Measurements from ENCODE around the gene DDX31.

DDX31 gene

DNA sequence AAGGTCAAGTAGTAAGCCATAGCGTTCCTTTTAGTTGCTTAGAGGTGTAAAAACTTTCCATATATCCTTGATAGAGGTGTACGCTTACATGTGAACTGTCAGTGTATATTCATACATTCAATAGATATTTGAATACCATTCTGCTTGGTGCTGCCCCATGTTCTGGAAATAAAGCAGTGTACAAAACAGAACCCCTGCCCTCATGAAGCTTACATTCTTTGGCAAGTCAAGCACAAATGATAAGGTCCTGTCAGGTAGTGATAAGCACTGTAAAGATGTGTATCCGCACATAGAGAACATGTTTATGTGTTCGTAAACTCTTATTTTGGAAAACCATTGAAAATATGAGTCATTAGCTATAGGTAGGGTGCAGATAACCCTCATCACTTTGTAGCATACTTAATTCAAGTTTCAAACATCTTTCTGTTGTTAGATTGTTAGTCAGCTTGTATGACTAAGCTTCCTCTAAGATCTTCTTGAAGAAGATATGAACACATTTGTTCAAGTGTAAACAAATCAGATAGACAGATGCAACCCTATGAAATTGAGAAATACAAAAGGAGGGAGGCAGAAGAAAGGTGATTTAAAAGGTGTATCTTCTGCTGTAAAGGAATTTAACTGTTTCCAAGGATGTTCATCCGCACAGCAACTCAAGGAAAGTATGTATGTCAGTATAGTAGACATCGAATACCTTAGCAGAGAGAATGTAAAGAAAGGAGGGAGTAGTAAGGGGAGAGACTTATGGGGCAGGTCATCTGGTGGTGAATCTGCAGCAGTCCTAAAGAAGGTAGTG lies 2.0 kb upstream of the DDX31 start:
- DNase-seq = no peak

DNA sequence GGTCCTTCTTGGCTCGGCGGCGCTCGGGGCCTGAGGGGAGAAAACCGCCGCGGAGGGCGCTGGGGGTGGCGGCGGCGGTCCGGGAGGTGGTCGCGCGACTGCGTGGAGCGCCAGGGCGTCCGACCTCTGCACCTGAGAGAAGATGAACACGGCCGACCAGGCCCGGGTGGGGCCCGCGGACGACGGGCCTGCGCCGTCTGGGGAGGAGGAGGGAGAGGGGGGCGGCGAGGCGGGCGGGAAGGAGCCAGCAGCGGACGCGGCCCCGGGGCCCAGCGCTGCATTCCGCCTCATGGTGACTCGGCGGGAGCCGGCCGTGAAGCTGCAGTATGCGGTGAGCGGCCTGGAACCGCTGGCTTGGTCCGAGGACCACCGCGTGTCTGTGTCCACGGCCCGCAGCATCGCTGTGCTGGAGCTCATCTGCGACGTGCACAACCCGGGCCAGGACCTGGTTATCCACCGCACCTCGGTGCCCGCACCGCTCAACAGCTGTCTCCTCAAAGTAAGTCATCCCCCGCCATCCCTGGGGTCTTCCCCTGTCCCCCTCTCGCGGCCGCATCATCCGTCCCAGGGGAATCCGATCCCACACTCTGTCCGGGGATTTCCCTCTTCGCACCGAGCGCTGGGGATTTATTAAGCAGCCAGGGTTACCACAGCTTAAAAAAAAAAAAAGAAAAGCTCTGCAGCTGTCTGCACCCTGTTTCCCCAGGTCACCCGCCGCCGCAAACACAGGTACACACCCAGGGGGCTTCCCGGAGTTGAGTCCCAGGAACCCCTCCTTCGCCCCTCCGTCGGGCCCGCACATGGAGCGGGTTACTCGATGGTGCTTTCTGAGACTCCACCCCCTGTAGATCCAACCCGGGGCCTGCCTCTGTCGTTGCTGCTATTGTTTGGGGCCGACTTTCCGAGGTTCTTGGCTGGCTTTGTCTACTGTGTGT lies 941 bp upstream of the DDX31 start, which contains the start of gene GTF3C4:
GTF3C4 (plus strand) TSS at position 8 of the 935 bp plus-strand sequence; CDS start at position 143, 135 bp downstream.
- DNase-seq = peak; percentile 23

DNA sequence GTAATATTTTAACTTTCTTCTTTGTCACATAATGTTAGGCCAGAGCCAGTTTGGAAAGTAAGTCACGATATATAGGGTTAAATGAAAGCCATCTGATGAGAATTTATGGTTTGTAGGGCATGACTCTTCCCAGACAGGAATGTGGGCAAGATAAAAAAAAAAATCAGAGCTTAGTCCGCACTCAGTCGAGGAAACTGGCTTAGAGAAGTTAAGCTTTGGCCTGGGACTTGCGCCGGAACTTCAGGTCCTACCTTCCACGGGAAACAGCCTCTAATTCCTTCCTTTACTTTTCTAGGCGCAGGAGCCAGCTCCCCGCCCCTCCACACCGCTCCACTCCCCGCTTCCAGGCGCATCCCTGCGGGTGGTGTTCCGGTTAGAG lies 475 bp downstream of the DDX31 start:
- DNase-seq = no peak

DNA sequence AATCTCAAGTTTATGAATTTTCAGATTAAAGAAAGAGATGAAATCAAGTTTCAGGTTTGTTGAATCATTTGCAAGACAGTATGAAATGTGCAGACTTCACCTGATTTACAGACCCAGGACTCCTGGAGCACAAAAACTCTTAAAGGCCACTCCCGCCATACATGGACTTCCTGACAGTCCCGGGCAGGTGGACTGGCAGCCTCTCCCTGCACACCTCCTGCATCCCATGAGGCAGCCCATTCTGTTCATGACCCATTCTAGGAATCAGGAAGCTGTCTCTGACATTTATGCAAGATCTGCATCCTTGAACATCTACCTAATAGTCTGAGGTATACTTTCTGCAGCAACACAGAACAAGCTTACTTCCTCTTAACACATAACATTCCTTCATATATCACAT lies 5.9 kb downstream of the DDX31 start:
- no peak for DNase-seq

DNA sequence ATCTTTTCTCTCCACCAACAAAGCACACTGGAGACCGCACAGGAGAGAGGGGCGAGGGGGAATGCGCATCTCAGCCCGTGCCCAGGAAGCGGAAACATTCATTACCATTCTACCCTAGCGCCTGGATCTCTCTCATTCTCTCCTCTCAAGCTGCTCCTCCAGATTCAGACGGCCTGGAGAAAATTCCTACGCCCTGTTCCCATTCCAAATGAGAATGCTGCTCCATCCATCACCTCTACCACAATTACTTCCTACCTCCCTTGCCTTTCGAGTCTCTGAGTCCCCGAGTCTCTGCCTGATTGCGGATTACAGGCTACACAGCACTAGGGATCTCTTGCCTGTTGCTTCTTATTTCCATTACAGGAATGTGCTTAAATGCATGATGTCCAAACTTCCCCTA lies 6.7 kb downstream of the DDX31 start:
- DNase-seq = peak; percentile 24

DNA sequence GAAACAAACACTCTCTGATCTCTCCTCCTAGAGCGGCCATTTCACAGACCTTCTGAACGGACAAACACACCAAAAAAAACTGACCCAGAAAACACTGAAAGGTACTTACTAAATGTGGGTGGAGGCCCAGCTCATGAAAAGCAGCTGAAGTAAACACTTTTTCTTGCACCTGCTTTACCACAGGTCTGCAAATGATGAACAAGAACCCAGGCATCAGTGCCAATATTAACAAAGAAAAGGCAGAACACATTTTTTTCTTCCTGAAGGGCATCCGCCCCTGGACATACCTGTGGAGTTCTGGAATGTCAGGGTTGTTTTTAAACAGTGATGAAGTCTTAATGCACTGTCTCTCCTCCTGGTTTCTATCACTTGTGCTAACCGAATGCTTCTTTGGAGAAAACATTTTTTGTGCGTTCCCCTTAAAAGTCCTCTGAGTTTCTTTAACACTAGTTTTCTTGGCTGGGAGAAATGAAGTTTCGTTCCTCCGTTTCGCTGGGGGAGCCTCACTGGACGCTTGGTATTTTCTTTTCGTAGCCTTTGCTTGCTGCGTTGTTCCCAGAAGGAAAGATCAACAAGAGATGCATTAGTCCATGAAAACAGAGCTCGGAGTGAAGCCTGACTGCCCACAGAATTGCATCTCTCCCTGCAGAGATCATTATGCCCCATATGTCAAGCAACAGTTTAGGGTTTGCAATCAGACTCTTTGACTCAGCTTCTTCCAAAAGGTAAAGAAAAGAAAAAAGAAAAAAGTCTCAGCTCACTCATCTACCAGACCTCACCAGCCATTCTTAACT lies 7.4 kb downstream of the DDX31 start:
- DNase-seq = no peak

DNA sequence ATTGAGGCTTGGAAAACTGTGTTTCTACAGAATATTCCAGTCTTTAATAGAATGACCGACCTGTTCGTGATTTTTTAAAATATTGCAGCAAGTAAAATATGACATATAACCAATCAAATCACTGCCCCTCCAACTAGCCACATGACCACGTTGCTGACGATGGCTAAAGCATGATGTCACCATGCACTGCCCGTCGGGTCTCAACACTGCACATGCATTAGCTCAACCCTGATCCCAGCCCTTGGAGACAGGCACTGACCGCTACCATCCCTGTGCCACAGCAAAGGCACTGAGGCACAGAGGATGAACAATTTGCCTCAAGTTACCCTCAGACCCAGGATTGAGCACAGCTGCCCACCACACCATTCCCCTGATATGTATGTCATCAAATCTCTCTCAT lies 13.5 kb downstream of the DDX31 start:
- no peak for DNase-seq

DNA sequence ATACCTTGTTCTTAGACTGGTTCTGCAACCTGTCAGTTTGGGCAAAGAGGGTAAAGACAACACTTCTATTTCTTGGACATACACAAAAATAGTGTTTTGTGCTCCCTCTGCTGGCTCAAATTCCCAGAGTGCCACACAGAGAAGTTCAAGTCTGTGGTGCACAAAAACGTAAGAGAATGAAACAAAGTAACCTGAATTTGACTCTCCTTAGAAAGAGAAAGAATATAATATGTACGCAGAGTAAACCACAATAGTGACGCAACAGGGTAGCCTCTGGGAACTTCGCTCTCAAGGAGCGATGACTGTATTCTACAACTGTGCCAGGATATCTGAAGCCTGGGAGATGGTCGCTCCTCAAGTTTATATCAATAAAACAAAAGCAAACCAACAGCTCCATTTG lies 18.5 kb downstream of the DDX31 start:
- no peak for DNase-seq

DNA sequence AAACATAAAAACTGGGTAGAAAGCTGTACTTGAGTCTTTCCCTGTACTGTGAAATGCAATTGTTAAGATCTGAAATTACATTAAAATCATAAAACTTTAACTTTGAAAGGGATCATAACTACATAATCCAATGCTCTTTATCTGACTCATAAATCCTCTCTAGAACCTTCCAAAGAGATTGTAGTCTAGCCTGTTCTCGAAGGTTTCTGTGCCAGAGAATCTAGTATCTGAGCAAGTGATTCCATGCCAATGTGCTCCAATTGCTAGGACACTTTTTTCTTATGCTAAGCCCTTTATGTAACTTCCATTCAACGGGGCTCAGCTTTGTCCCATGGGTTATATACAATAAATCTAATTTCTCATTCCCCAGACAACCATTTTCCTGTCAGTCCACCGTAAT lies 21.1 kb downstream of the DDX31 start:
- DNase-seq = no peak

DNA sequence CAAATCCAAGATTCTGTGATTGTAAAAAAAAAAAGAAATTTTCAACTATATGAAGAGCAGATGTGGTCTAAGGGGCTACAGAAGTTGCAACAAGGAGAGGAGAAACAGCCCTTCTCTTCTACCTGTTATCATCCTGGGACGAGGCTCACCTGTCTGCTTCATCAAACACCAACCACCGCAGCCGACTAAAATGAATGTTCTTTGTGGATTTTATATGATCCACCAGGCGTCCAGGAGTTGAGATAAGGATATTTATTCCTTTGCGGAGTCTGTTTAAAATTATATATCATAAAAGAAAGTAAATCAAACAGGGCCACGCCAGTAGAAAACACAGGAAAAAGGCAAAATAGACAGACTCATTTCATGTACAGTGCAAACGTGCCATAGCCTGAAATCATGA lies 21.5 kb downstream of the DDX31 start:
- DNase-seq = no peak

DNA sequence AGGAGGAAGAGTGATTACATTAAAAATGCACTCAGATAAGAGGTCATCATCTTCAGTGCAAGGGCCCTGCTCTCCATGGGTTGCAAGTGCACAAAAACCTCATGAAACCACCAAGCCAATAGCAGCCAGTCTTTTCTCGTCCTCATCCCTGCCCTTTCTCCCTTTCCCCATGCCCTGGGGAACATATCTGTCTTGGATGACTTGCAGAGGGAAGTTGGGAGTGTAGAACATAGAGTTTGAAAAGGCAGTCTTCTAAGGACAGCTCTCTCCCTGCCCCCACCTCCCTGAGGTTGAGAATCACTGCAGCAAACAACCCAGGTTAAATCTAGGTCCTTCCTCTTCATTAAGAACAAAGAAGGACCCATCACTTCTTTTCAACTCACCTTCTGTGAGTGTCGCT lies 22.0 kb downstream of the DDX31 start:
- no peak for DNase-seq

DNA sequence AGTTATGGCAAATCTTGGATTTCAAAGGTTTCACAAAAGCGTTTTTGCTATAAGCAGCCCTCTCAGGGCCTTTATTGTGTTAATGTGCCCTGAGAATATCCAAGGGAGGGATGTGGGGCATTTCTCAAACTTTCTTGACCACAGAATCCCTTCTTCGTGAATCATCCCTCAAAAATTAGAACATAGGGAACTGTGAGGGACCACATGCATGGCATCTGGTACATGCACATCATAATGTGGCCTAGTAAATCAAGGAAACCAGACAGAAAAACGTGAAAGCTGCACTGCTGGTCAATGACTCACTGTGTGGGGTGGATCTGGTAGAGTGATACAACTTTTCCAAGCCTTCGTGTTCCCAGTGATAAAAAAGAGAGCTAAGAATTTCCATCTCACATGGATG lies 22.4 kb downstream of the DDX31 start:
- DNase-seq = no peak

DNA sequence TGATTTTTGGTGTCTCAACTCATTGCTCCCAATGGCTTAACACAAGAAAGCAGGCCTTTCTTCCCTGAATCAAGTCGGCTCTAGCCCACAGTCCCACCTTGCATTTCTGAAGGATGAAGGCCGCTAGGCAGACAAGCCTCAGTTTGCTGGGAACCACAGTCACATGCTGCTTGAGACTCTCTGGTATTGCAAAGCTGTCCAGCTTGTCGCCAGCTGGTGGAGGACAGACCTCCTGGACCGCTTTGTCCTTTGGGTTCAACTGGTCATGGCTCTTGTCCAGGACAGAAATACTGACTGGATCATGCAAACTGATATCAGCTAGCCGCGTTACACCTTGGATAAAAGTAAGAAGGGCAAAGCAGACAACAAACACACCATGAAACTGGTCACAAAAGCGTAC lies 23.1 kb downstream of the DDX31 start:
- no peak for DNase-seq

DNA sequence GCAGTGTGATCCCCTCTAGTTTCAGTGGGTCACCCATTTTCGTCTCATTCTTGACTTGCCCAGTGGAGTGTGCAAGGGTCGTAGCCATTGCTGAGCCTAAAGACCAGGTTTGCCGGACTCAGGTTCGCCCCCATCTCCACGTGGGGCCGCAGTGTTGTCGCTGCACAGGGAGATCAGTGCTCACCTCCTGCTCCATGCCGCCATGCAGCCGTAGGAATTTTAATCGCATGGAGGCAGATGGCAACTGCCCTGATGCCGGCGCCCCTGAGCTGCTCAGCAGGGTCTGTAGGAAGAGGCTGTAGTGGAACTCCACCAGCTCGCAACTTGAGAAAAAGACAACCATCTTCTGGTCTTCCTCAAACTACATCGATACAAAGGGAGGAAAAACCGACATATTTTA lies 24.1 kb downstream of the DDX31 start:
- no peak for DNase-seq

DNA sequence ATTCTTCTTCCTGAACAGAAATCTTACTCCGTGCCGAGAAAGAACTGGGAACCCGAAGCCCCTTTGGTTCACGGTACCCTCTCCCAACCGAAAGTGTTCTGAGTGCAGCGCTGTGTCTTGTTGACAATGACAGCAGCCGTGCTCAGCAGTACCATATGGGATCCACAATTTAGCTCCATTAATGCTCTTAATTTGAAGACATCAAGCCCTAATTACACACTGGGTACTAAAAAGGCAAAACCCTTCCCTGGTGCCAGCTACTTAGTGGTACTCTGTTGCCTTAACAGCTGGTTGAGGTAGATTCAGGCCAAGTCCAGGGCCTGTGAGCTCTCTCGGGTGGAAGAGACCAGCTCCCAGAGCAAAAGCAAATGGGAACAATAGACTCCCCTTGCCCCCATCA lies 24.5 kb downstream of the DDX31 start:
- DNase-seq = no peak

DNA sequence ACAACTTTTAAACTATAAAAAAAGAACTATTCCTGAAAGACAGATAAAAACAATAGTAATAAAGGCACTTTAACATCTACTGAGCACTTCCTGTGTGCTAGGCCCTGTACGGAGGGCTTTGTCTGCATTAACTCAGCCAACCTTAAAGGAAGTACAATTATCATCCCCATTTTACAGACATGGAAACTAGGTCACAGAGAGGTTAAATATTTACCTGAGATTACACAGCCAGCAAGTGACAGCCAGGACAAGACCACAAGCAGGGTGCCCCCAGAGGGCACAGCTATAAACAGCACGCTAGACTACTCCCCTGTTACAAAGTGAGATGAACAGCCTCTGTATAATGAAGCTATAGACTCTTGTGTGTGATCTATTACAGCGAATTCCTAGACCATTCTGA lies 25.5 kb downstream of the DDX31 start:
- no peak for DNase-seq

DNA sequence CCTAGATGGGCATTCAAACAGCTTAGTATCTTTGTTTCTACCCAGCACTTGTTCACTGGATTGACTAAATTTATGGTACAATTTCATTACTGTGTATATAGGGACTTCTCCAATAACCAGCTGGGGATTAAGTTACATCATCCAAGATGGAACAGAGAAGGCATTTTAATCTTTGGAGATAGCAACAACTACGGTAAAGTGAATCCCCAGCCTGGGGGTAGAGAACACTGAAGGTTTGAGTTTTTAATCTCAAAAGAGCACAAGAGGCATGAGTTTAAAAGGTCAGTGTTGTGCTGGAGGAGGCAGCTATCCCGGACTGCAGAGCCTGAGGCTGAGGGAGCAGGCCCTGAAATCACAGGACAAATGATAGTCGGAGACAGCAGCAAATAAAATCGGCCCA lies 28.6 kb downstream of the DDX31 start:
- no peak for DNase-seq

DNA sequence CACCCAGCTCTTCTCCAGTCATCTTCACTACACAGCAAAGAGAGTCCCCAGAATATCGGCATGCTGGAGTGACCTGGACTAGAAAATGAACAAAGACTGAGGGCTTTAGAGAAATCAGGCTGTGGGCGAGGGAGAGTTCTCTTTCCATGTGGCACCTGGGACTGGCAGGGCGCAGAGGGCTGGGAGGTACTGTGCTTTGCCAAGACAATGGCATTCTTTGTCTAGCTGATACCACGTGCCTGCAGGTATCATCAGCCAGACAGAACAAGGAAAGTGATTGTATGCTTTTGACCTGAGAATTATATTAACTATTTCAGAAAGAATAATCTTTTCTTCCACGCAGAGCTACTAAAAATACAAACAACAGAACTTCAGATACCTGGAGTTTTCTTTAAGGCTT lies 30.5 kb downstream of the DDX31 start:
- no peak for DNase-seq

DNA sequence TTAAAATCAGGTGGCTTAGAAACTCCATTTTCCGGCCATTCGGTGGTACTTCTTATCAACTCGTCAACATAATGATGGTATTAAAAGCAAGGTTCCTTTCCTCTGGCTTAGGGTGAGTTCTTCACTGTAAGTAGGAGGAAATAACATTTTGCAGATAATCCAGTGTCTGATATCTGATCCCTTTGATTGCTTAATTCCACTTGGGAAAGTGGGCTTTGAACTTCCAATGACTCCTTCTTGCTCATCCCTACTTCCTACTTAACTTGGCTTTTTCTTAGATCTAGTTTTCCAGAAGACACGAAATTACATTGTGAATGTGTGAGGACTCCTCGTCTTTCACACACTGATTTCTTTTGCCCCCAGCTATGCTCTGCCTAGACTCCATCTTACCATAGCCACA lies 31.5 kb downstream of the DDX31 start:
- DNase-seq = no peak

DNA sequence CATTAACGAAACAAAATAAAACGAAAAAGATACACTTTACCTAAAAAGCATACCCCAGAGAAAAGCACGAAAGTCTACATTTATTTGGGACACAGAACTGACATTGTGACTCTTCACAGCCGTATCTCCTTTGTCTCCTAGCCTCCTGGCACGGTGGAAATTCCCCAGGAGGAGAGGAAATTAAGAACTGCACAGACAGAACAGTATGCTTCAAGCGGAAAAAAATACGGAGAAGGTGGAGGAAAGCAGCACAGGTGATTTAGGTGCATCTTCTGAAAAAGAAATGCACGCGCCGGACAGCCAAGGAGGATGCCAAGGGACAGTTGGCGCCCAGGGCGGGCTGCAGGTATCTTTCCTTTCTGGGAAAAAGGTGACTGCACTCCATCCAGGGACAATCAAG lies 32.0 kb downstream of the DDX31 start:
- DNase-seq = no peak

DNA sequence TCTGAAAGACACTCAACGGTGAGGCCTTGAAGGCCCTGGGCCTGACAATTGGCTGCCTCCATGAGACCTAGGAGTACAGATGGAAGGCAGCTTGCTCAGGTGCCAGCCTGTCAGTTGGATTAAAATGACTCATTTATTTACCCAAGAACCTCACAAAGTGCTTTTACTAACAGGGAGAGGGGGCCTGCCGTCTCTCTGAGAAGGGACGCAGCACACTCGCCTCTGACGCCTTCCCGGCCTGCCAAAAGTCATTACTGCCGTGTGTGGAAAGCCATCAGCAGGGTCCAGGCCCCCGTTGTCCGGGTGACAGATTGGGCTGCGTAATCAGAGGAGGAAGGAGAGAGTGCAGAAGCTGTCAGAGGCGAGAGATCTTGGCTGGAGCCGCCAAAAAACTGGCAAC lies 32.4 kb downstream of the DDX31 start:
- no peak for DNase-seq

DNA sequence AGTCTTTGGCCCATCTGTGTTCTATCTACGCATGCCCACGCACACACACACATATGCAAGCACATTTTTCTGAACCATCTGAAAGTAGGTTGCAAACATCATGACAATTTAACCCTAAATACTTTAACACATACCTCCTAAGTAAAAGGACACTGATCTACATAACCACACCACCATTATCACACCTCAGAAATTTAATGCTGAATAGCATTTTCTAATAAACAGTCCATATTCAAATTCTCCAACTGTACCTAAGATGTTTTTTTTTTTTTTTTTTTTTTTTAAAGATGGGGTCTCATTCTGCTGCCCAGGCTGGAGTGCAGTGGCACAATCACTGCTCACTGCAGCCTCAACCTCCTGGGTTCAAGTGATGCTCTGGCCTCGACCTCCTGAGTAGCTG lies 35.5 kb downstream of the DDX31 start:
- no peak for DNase-seq

DNA sequence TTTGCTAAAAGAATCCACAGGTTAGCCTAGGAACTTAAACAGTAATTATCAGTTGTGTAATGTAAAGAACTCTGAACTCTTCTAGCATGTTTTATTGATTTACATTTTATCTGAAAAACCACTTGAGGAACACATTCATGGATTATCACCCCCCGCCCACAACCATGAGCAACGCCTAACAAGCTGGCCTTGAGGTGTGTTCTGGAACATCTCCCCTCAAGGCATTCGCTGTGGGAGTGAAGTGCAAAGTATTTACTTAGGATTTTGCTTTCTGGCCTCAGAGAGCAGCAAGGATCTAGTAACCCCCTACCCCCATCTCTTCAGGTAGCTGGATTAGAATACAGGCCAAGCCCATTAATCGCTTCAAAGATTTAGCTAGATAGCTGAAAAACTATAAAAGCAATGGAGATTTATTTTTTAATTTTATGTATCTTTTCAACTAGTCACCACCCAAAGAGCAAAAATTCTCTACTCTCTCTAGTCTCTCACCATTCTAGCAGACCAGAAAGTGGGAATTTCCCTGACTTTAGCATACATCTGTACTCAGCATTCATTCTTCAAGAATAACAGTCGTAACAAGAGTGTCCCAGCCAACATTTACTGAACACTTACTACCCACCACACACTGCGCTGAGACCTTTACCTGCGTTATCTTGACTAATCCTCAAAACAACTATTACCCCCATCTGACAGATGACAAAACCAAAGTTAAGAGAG lies 37.2 kb downstream of the DDX31 start:
- no peak for DNase-seq

Measured in right hindlimb (tissue), 1 donor.